T-helper 1 cell (primary cell): Measurements from ENCODE around the gene MT1X.
"Not testable (repeated sequence)": the region's sequence is repeated elsewhere in the genome, so short reads cannot be mapped to it uniquely, and the experiment has no call there.

Experiments
- DNase-seq, 5 donors: peaks; one replicate each; pipeline ENCODE4 v3.0.0-alpha.2; 2012 to 2020

MT1X gene

GRCh38 chr16:56713794-56714193 lies 31.5 kb downstream of the MT1X start:
- DNase-seq, result no peak

- DNase-seq, result no peak
Observed at GRCh38 chr16:56715126-56715525, 32.9 kb downstream of the MT1X start.

GRCh38 chr16:56716761-56717160 lies 34.5 kb downstream of the MT1X start:
- DNase-seq, result no peak

GRCh38 chr16:56717532-56717931 lies 35.3 kb downstream of the MT1X start:
- not testable (repeated sequence) for DNase-seq

GRCh38 chr16:56722200-56722842 lies 40.1 kb downstream of the MT1X start:
- DNase-seq, result no peak

- no peak for DNase-seq
Observed at GRCh38 chr16:56724191-56724590, 41.9 kb downstream of the MT1X start.

- DNase-seq, result no peak
Observed at GRCh38 chr16:56726283-56726682, 44.0 kb downstream of the MT1X start.

- no peak for DNase-seq
Observed at GRCh38 chr16:56726926-56727325, 44.7 kb downstream of the MT1X start.

- no peak for DNase-seq
Observed at GRCh38 chr16:56728027-56728426, 45.8 kb downstream of the MT1X start.

GRCh38 chr16:56728980-56729734 lies 46.9 kb downstream of the MT1X start:
- no peak for DNase-seq

- DNase-seq, result peak; percentile 80 to 93 (median 85)
Observed at GRCh38 chr16:56729735-56730662, 47.7 kb downstream of the MT1X start, which contains the start of gene NUP93. NUP93 (plus strand) TSS chr16:56730129; CDS start chr16:56748248, 18,119 bp downstream.

GRCh38 chr16:56732366-56732765 lies 50.1 kb downstream of the MT1X start:
- DNase-seq, result no peak

GRCh38 chr16:56732832-56733231 lies 50.6 kb downstream of the MT1X start:
- no peak for DNase-seq
